IMR-90 (cell line): ENCODE data around the gene MTCL1. TPM values are rescaled to one million over a fixed set of nuclear protein-coding genes. Genes with fewer than 3 reads are reported as not detected.

Experiments
- ATAC-seq: fragments of 200-7000 bp; cut with Tn5 transposase; 2 replicates; pipeline ENCODE4 v1.9.1; 2020; ENCODE audit warnings: low read depth, mild to moderate bottlenecking, moderate library complexity
- BruUV-seq: library from RNA; stranded (reverse); fragments of 400-500 nt; replicated peaks from 2 replicates; lab custom pipeline; 2021; lab: Mats Ljungman, UMichigan
- CTCF ChIA-PET: fragments of 300-600 bp; formaldehyde crosslinking; extraction: SDS; loops from one replicate; lab custom pipeline; 2021; ENCODE audit warnings: antibody characterized with exemption; lab: Yijun Ruan, JAX
- POLR2A ChIA-PET: fragments of 300-600 bp; sonication (Branson Sonifier 250); formaldehyde crosslinking; loops from one replicate; lab custom pipeline; 2022; ENCODE audit warnings: antibody characterized with exemption; ENCODE audit not compliant: unreplicated experiment; lab: Charles Lee
- DNase-seq: peaks from one replicate; pipeline ENCODE4 v3.0.0; 2013
- H2AFZ ChIP-seq: replicated peaks from 2 replicates; pipeline ENCODE3; 2013; ENCODE audit warnings: low read length, mild to moderate bottlenecking; ENCODE audit not compliant: poor library complexity
- H2AK5ac ChIP-seq: 2 replicates; pipeline ENCODE4 v1.6.1; 2013; ENCODE audit warnings: low read depth, low read length, inconsistent platforms
- H2AK9ac ChIP-seq: replicated peaks from 2 replicates; pipeline ENCODE3; 2013; ENCODE audit warnings: mild to moderate bottlenecking, low read depth, low read length, moderate library complexity; ENCODE audit not compliant: poor library complexity
- H2BK120ac ChIP-seq: 2 replicates; pipeline ENCODE4 v1.6.1; 2013; ENCODE audit warnings: low read depth, low read length, inconsistent platforms
- H2BK15ac ChIP-seq: 3 replicates; pipeline ENCODE4 v1.6.1; 2013; ENCODE audit warnings: low read depth, low read length, inconsistent platforms
- H2BK20ac ChIP-seq: 2 replicates; pipeline ENCODE4 v1.6.1; 2013; ENCODE audit warnings: low read depth, mild to moderate bottlenecking, inconsistent platforms, low read length, moderate library complexity
- H2BK5ac ChIP-seq: 2 replicates; pipeline ENCODE4 v1.6.1; 2013; ENCODE audit warnings: mild to moderate bottlenecking, low read depth, low read length, inconsistent platforms; ENCODE audit not compliant: poor library complexity, severe bottlenecking
- H3K14ac ChIP-seq: replicated peaks from 2 replicates; pipeline ENCODE4 v1.6.1; 2013; ENCODE audit warnings: low read depth, low read length, inconsistent platforms
- H3K18ac ChIP-seq: 2 replicates; pipeline ENCODE4 v1.6.1; 2013; ENCODE audit warnings: low read depth, low read length, control low read depth
- H3K23ac ChIP-seq: 2 replicates; pipeline ENCODE4 v1.6.1; 2013; ENCODE audit warnings: low read depth, low read length, inconsistent platforms
- H3K27ac ChIP-seq: 2 replicates; pipeline ENCODE4 v1.5.1; 2013; ENCODE audit warnings: mild to moderate bottlenecking, control low read depth, low read length; ENCODE audit not compliant: insufficient read depth
- H3K27me3 ChIP-seq: 2 replicates; pipeline ENCODE4 v1.6.1; 2013; ENCODE audit warnings: low read length; ENCODE audit not compliant: control insufficient read depth, insufficient read depth
- H3K36me3 ChIP-seq: 2 replicates; pipeline ENCODE4 v1.6.1; 2013; ENCODE audit warnings: low read length, mixed read lengths; ENCODE audit not compliant: control insufficient read depth, insufficient read depth
- H3K4ac ChIP-seq: 2 replicates; pipeline ENCODE4 v1.6.1; 2013; ENCODE audit warnings: low read depth, low read length, inconsistent platforms
- H3K4me1 ChIP-seq: 2 replicates; pipeline ENCODE4 v1.6.1; 2013; ENCODE audit warnings: low read length, mixed read lengths; ENCODE audit not compliant: control insufficient read depth, insufficient read depth
- H3K4me2 ChIP-seq: 2 replicates; pipeline ENCODE4 v1.6.1; 2013; ENCODE audit warnings: low read depth, mild to moderate bottlenecking, control low read depth, low read length, moderate library complexity
- H3K4me3 ChIP-seq: 2 replicates; pipeline ENCODE4 v1.5.1; 2013; ENCODE audit warnings: low read depth, mild to moderate bottlenecking, control low read depth, low read length, moderate library complexity; ENCODE audit not compliant: insufficient read depth
- H3K56ac ChIP-seq: 2 replicates; pipeline ENCODE4 v1.6.1; 2013; ENCODE audit warnings: low read length, inconsistent platforms; ENCODE audit not compliant: insufficient read depth; ENCODE audit errors: extremely low read depth
- H3K79me1 ChIP-seq, 2 experiments: 2 replicates each; pipeline ENCODE4 v1.6.1; 2013; ENCODE audit warnings: low read length in 2 of 2, inconsistent platforms in 1 of 2, low read depth in 1 of 2
- H3K9ac ChIP-seq: 2 replicates; pipeline ENCODE4 v1.6.1; 2013; ENCODE audit warnings: low read depth, low read length, control low read depth
- H3K9me1 ChIP-seq: 2 replicates; pipeline ENCODE4 v1.6.1; 2013; ENCODE audit warnings: low read length, inconsistent platforms; ENCODE audit not compliant: insufficient read depth
- H3K9me3 ChIP-seq: 2 replicates; pipeline ENCODE4 v1.6.1; 2013; ENCODE audit warnings: low read length; ENCODE audit not compliant: control insufficient read depth, insufficient read depth
- H4K20me1 ChIP-seq: 2 replicates; pipeline ENCODE4 v1.6.1; 2013; ENCODE audit warnings: low read length, inconsistent platforms; ENCODE audit not compliant: insufficient read depth
- H4K5ac ChIP-seq: 2 replicates; pipeline ENCODE4 v1.6.1; 2013; ENCODE audit warnings: mild to moderate bottlenecking, low read depth, low read length, control low read depth
- H4K8ac ChIP-seq, 2 experiments: 2 replicates each; pipeline ENCODE4 v1.6.1; 2013; ENCODE audit warnings: low read depth in 2 of 2, low read length in 2 of 2, control low read depth in 1 of 2, inconsistent platforms in 1 of 2
- H4K91ac ChIP-seq: 2 replicates; pipeline ENCODE4 v1.6.1; 2013; ENCODE audit warnings: low read depth, low read length, inconsistent platforms; ENCODE audit not compliant: insufficient read depth
- BHLHE40 ChIP-seq: fragments of 150-350 bp; IDR thresholded peaks from 2 replicates; pipeline ENCODE4 v1.6.1; 2016; ENCODE audit warnings: mild to moderate bottlenecking, low read depth, low read length
- CEBPB ChIP-seq: IDR thresholded peaks from 2 replicates; pipeline ENCODE4 v1.6.1; 2012; ENCODE audit warnings: low read depth, low read length, improper control_type of control experiment
- CHD1 ChIP-seq: IDR thresholded peaks from 2 replicates; pipeline ENCODE4 v1.6.1; 2012; ENCODE audit warnings: low read depth, low read length, improper control_type of control experiment
- ELK1 ChIP-seq: fragments of 150-350 bp; IDR thresholded peaks from 2 replicates; pipeline ENCODE4 v1.6.1; 2016; ENCODE audit warnings: low read depth, mild to moderate bottlenecking, low read length, moderate library complexity, borderline replicate concordance
- FOS ChIP-seq: fragments of 150-350 bp; IDR thresholded peaks from 2 replicates; pipeline ENCODE4 v1.6.1; 2016; ENCODE audit warnings: low read depth, low read length
- MAFK ChIP-seq: IDR thresholded peaks from 2 replicates; pipeline ENCODE4 v1.6.1; 2012; ENCODE audit warnings: low read depth, low read length, improper control_type of control experiment
- MAZ ChIP-seq: IDR thresholded peaks from 2 replicates; pipeline ENCODE4 v1.6.1; 2012; ENCODE audit warnings: low read depth, mild to moderate bottlenecking, low read length, improper control_type of control experiment, moderate library complexity, borderline replicate concordance
- MXI1 ChIP-seq: IDR thresholded peaks from 2 replicates; pipeline ENCODE4 v1.6.1; 2012; ENCODE audit warnings: low read depth, mild to moderate bottlenecking, low read length, moderate library complexity, borderline replicate concordance
- NFE2L2 ChIP-seq: fragments of 150-350 bp; IDR thresholded peaks from 2 replicates; pipeline ENCODE4 v1.6.1; 2016; ENCODE audit warnings: low read depth, mild to moderate bottlenecking, low read length
- POLR2A ChIP-seq: IDR thresholded peaks from 2 replicates; pipeline ENCODE4 v1.6.1; 2012; ENCODE audit warnings: mild to moderate bottlenecking, low read depth, low read length
- RAD21 ChIP-seq: IDR thresholded peaks from 2 replicates; pipeline ENCODE4 v1.6.1; 2012; ENCODE audit warnings: low read length, improper control_type of control experiment
- RCOR1 ChIP-seq: IDR thresholded peaks from 2 replicates; pipeline ENCODE4 v1.6.1; 2012; ENCODE audit warnings: mild to moderate bottlenecking, low read length, improper control_type of control experiment; ENCODE audit not compliant: insufficient replicate concordance
- SMC3 ChIP-seq: fragments of 150-350 bp; IDR thresholded peaks from 2 replicates; pipeline ENCODE4 v1.6.1; 2016; ENCODE audit warnings: low read depth, mild to moderate bottlenecking, antibody characterized with exemption, low read length, moderate library complexity
- USF2 ChIP-seq: fragments of 150-350 bp; IDR thresholded peaks from 2 replicates; pipeline ENCODE4 v1.6.1; 2017; ENCODE audit warnings: mild to moderate bottlenecking, antibody characterized with exemption, low read length, low read depth
- WGBS, 2 experiments: methylation state at CpG; one replicate each; pipeline versions ENCODE4 v1.1.5 to v1.1.7; 2013; ENCODE audit warnings: missing lambda C conversion rate in 2 of 2; ENCODE audit not compliant: insufficient read length in 1 of 2; ENCODE audit errors: extremely low coverage in 2 of 2; 5-methylcytosine and 5-hydroxymethylcytosine counted together
- dilution Hi-C: fragments of 300-500 bp; cut with HindIII; formaldehyde crosslinking; loops from one replicate; pipeline ENCODE4 v1.14.3; 2018; ENCODE audit warnings: low sequenced_read_pairs; ENCODE audit not compliant: unreplicated experiment
- in situ Hi-C: fragments of 300-500 bp; cut with MboI; formaldehyde crosslinking; loops from 3 replicates; pipeline ENCODE4 v1.14.3; 2019; ENCODE audit warnings: low sequenced_read_pairs, inconsistent platforms, mixed read lengths
- intact Hi-C: fragments of 100-400 bp; cut with micrococcal nuclease; formaldehyde crosslinking; loops from 2 replicates; pipeline ENCODE4 v1.10.0; 2022
- polyA plus RNA-seq, 3 experiments: library from polyadenylated mRNA; depleted of rRNA; stranded (reverse); fragments of >200 nt; gene quantifications; 2 replicates each; pipeline ENCODE4 v1.2.3, GENCODE V29; 2012; ENCODE audit warnings: low replicate concordance in 1 of 3
- total RNA-seq: library from RNA; depleted of rRNA; stranded (reverse); fragments of >200 nt; gene quantifications from 2 replicates; pipeline ENCODE4 v1.2.3, GENCODE V29; 2012

Gene MTCL1
- total and polyA plus RNA-seq, 2 of the 4 experiments (the other 2 are of a cell fraction) = 29.0 to 45.3 TPM

- peaks cover 11% of the 10 kb centered on the region for H3K9me1 ChIP-seq
- in situ Hi-C loops (no loop called here), dilution Hi-C loops (no loop called here), intact Hi-C loops (loop anchor here (5.0 kb wide), 1 partner anchor 88 kb away; no protein-coding TSS in a partner anchor)
- no peak overlapping the region for H3K23ac ChIP-seq
- H3K14ac ChIP-seq = peak overlapping the region; percentile 66
- peak overlapping the region; percentile 43; the same call in 1 of the 3 replicates for H2BK15ac ChIP-seq
- peak overlapping the region; percentile 87 for H2BK5ac ChIP-seq
- H3K4me2 ChIP-seq = no peak overlapping the region
- H2AK5ac ChIP-seq = no peak overlapping the region
- ChIA-PET POLR2A (interaction anchor here (0.5 kb wide), 1 partner anchor 339 kb away, joined by 3 read pairs; no protein-coding TSS in a partner anchor), CTCF (interaction anchor here (0.5 to 0.6 kb wide), 2 partner anchors 90 to 215 kb away, joined by 3 to 5 read pairs; no protein-coding TSS in a partner anchor)
- H3K27me3 ChIP-seq = no peaks in the 10 kb centered on the region
- H3K56ac ChIP-seq = no peak overlapping the region
- H3K27ac ChIP-seq = peak overlapping the region; percentile 34; the same call in 1 of the 2 replicates
- H3K4me3 ChIP-seq = no peak overlapping the region
- H2AK9ac ChIP-seq = no peak overlapping the region
- WGBS, 2 experiments = no CpG with 5 or more reads among the region's 1 CpG
- TF ChIP-seq RAD21 (peak; percentile 12; the same call in 1 of the 2 replicates), ELK1 (no peak), RCOR1 (peak; percentile 71), MAFK (peak; percentile 51; the same call in 1 of the 2 replicates), FOS (peak; percentile 95), SMC3 (0 out of 2 replicates have a peak, but pooled peaks have one; percentile 4), NFE2L2 (peak; percentile 85), MAZ (no peak), MXI1 (no peak), CHD1 (no peak), BHLHE40 (0 out of 2 replicates have a peak, but pooled peaks have one; percentile 21), POLR2A (no peak), USF2 (no peak), CEBPB (peak; percentile 99)
- no TSS peak for BruUV-seq
- H3K4me1 ChIP-seq = peaks cover 17% of the 10 kb centered on the region
- H3K79me1 ChIP-seq = no peaks in the 10 kb centered on the region
- H4K5ac ChIP-seq = peak overlapping the region; percentile 4
- H3K4ac ChIP-seq = peak overlapping the region; percentile 86
- H3K9me3 ChIP-seq = no peaks in the 10 kb centered on the region
- ATAC-seq (peak; percentile 89), DNase-seq (peak; percentile 99)
- H2BK120ac ChIP-seq = peak overlapping the region; percentile 84
- H3K18ac ChIP-seq = peak overlapping the region; percentile 7
- H2AFZ ChIP-seq = peak overlapping the region; percentile 29
- peak overlapping the region in 1 of 2 experiments; percentile 69; a peak in 1 of 4 replicates for H4K8ac ChIP-seq
- peak overlapping the region; percentile 55 for H4K91ac ChIP-seq
- peak overlapping the region; percentile 68 for H2BK20ac ChIP-seq
- no peaks in the 10 kb centered on the region for H3K36me3 ChIP-seq
- no peaks in the 10 kb centered on the region for H4K20me1 ChIP-seq
- no peak overlapping the region for H3K9ac ChIP-seq
Observed at GRCh38 chr18:8858888-8859511, 153.6 kb downstream of the MTCL1 start.
